ENCODE results near the gene C20orf96. TPM values are rescaled to one million over a fixed set of nuclear protein-coding genes. Genes with fewer than 3 reads are reported as not detected.
A peak's percentile ranks its signal among the peaks of the same experiment; 100 is the strongest.

The C20orf96 gene
- total and polyA plus RNA-seq, 4 donors: 4.6 to 11.1 (median 5.4) TPM

GRCh38 chr20:313402-313801, 22.9 kb upstream of the C20orf96 start:
- intact Hi-C loops (cut with DNase I): no loop called here
- Histone ChIP-seq H3K4me3 (ENCODE audit: low read length in 2 of 2) (no peak overlapping the region), H3K36me3 (ENCODE audit: control insufficient read depth in 1 of 2, insufficient read depth in 2 of 2, low read length in 1 of 2) (no peaks in the 10 kb centered on the region), H3K27me3 (ENCODE audit: control insufficient read depth in 1 of 2, insufficient read depth in 2 of 2, low read length in 1 of 2) (no peaks in the 10 kb centered on the region), H3K27ac (ENCODE audit: low read depth in 1 of 2, low read length in 2 of 2) (no peak overlapping the region), H3K9me3 (ENCODE audit: control insufficient read depth, low read length) (no peaks in the 10 kb centered on the region), H3K4me1 (ENCODE audit: control insufficient read depth in 1 of 2, insufficient read depth in 2 of 2, low read length in 2 of 2) (no peaks in the 10 kb centered on the region)
- no peak for ATAC-seq (ENCODE audit: low FRiP score)
- no peak for DNase-seq
- WGBS, 2 donors: 91 to 93% methylated on average over 5 of the region's 5 CpGs

DNA sequence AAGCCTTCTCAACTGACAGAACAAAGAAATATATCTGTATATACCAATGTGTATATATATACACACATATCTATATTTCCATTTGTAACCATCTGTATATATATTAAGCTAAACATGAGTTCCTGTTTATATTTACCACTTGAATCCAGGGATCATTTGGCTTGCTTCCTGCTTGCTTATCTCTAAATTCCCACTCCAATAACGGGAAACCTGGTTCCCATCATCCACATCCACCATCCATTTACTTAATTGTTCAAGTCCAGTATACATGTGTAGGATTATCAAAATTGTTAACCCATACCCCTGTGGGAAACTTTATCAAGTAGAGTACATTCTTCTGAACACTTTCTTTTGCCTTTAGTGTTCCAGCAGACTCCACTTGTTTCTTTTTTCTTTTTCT, 22.3 kb upstream of the C20orf96 start:
- DNase-seq (no peak), ATAC-seq (ENCODE audit: low FRiP score) (no peak)
- Histone ChIP-seq H3K4me1 (ENCODE audit: control insufficient read depth in 1 of 2, insufficient read depth in 2 of 2, low read length in 2 of 2) (no peaks in the 10 kb centered on the region), H3K4me3 (ENCODE audit: low read length in 2 of 2) (no peak overlapping the region), H3K27me3 (ENCODE audit: control insufficient read depth in 1 of 2, insufficient read depth in 2 of 2, low read length in 1 of 2) (no peaks in the 10 kb centered on the region), H3K36me3 (ENCODE audit: control insufficient read depth in 1 of 2, insufficient read depth in 2 of 2, low read length in 1 of 2) (no peaks in the 10 kb centered on the region), H3K27ac (ENCODE audit: low read depth in 1 of 2, low read length in 2 of 2) (no peak overlapping the region), H3K9me3 (ENCODE audit: control insufficient read depth, low read length) (no peaks in the 10 kb centered on the region)
- 68 to 69% methylated on average over 1 of the region's 1 CpG for WGBS, 2 donors
- intact Hi-C loops (cut with DNase I): no loop called here

DNA sequence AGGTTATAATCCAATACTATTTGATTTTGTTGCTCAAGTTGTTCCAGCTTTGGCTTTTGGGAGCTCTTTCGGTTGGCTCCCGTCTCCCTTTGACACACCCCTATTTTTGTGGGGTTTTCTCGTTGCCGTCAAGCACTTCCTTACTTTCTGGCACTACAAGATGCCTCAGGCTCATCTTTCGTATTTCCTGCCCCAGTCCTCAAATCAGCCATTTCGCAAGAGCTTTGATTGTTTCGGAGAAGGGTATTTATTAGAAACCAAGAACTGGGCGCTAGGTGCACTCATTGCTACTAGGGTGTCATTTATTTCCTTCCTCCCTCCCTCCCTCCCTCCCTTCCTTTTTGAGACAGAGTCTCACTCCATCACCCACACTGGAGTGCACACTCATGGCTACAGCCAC, 21.5 kb upstream of the C20orf96 start:
- H3K4me3 ChIP-seq (ENCODE audit: low read length in 2 of 2): no peak overlapping the region
- no peaks in the 10 kb centered on the region for H3K9me3 ChIP-seq (ENCODE audit: control insufficient read depth, low read length)
- no peaks in the 10 kb centered on the region for H3K4me1 ChIP-seq (ENCODE audit: control insufficient read depth in 1 of 2, insufficient read depth in 2 of 2, low read length in 2 of 2)
- H3K36me3 ChIP-seq (ENCODE audit: control insufficient read depth in 1 of 2, insufficient read depth in 2 of 2, low read length in 1 of 2): no peaks in the 10 kb centered on the region
- intact Hi-C loops (cut with DNase I): no loop called here
- no peaks in the 10 kb centered on the region for H3K27me3 ChIP-seq (ENCODE audit: control insufficient read depth in 1 of 2, insufficient read depth in 2 of 2, low read length in 1 of 2)
- no peak for ATAC-seq (ENCODE audit: low FRiP score)
- no peak overlapping the region for H3K27ac ChIP-seq (ENCODE audit: low read depth in 1 of 2, low read length in 2 of 2)
- no peak for DNase-seq
- WGBS, 2 donors: 92% methylated on average over 8 of the region's 8 CpGs

- no peaks in the 10 kb centered on the region for H3K9me3 ChIP-seq (ENCODE audit: control insufficient read depth, low read length)
- no peak for ATAC-seq (ENCODE audit: low FRiP score)
- DNase-seq: no peak
These were observed 21.1 kb upstream of the C20orf96 start for GRCh38 chr20:311609-312008.

GRCh38 chr20:310645-311044, 20.1 kb upstream of the C20orf96 start:
- H3K4me3 ChIP-seq (ENCODE audit: low read length in 2 of 2): no peak overlapping the region
- WGBS, 2 donors: 4% methylated on average over 7 of the region's 7 CpGs
- no peak for DNase-seq

More at GRCh38 chr20:311609-312008, 21.1 kb upstream of the C20orf96 start:
- Histone ChIP-seq H3K27ac (ENCODE audit: low read depth in 1 of 2, low read length in 2 of 2) (no peak overlapping the region), H3K27me3 (ENCODE audit: control insufficient read depth in 1 of 2, insufficient read depth in 2 of 2, low read length in 1 of 2) (no peaks in the 10 kb centered on the region), H3K4me3 (ENCODE audit: low read length in 2 of 2) (no peak overlapping the region), H3K36me3 (ENCODE audit: control insufficient read depth in 1 of 2, insufficient read depth in 2 of 2, low read length in 1 of 2) (no peaks in the 10 kb centered on the region), H3K4me1 (ENCODE audit: control insufficient read depth in 1 of 2, insufficient read depth in 2 of 2, low read length in 2 of 2) (no peaks in the 10 kb centered on the region)
- intact Hi-C loops (cut with DNase I): no loop called here
- WGBS, 2 donors: 86 to 90% methylated on average over 7 of the region's 7 CpGs

GRCh38 chr20:309841-310644, 19.5 kb upstream of the C20orf96 start:
- Histone ChIP-seq H3K27ac (ENCODE audit: low read depth in 1 of 2, low read length in 2 of 2) (peak overlapping the region in 1 of 2 donors; percentile 73), H3K36me3 (ENCODE audit: control insufficient read depth in 1 of 2, insufficient read depth in 2 of 2, low read length in 1 of 2) (no peaks in the 10 kb centered on the region), H3K4me3 (ENCODE audit: low read length in 2 of 2) (peak overlapping the region; percentile 33 to 56), H3K27me3 (ENCODE audit: control insufficient read depth in 1 of 2, insufficient read depth in 2 of 2, low read length in 1 of 2) (no peaks in the 10 kb centered on the region), H3K4me1 (ENCODE audit: control insufficient read depth in 1 of 2, insufficient read depth in 2 of 2, low read length in 2 of 2) (no peaks in the 10 kb centered on the region), H3K9me3 (ENCODE audit: control insufficient read depth, low read length) (no peaks in the 10 kb centered on the region)
- ATAC-seq (ENCODE audit: low FRiP score) (peak; percentile 100), DNase-seq (peak; percentile 98 to 99)
- WGBS, 2 donors: 0 to 2% methylated on average over 31 of the region's 31 CpGs
- intact Hi-C loops (cut with DNase I): no loop called here

More at GRCh38 chr20:310645-311044, 20.1 kb upstream of the C20orf96 start:
- intact Hi-C loops (cut with DNase I): no loop called here
- no peaks in the 10 kb centered on the region for H3K27me3 ChIP-seq (ENCODE audit: control insufficient read depth in 1 of 2, insufficient read depth in 2 of 2, low read length in 1 of 2)
- H3K27ac ChIP-seq (ENCODE audit: low read depth in 1 of 2, low read length in 2 of 2): no peak overlapping the region
- no peaks in the 10 kb centered on the region for H3K4me1 ChIP-seq (ENCODE audit: control insufficient read depth in 1 of 2, insufficient read depth in 2 of 2, low read length in 2 of 2)
- H3K9me3 ChIP-seq (ENCODE audit: control insufficient read depth, low read length): no peaks in the 10 kb centered on the region
- no peak for ATAC-seq (ENCODE audit: low FRiP score)
- no peaks in the 10 kb centered on the region for H3K36me3 ChIP-seq (ENCODE audit: control insufficient read depth in 1 of 2, insufficient read depth in 2 of 2, low read length in 1 of 2)

GRCh38 chr20:309306-309840, 18.8 kb upstream of the C20orf96 start:
- 1 to 4% methylated on average over 6 of the region's 6 CpGs for WGBS, 2 donors
- no peaks in the 10 kb centered on the region for H3K27me3 ChIP-seq (ENCODE audit: control insufficient read depth in 1 of 2, insufficient read depth in 2 of 2, low read length in 1 of 2)
- H3K4me3 ChIP-seq (ENCODE audit: low read length in 2 of 2): no peak overlapping the region
- no peak for DNase-seq
- ATAC-seq (ENCODE audit: low FRiP score): peak; percentile 31
- intact Hi-C loops (cut with DNase I): no loop called here
- peak overlapping the region in 1 of 2 donors; percentile 73 for H3K27ac ChIP-seq (ENCODE audit: low read depth in 1 of 2, low read length in 2 of 2)
- H3K36me3 ChIP-seq (ENCODE audit: control insufficient read depth in 1 of 2, insufficient read depth in 2 of 2, low read length in 1 of 2): no peaks in the 10 kb centered on the region
- H3K4me1 ChIP-seq (ENCODE audit: control insufficient read depth in 1 of 2, insufficient read depth in 2 of 2, low read length in 2 of 2): no peaks in the 10 kb centered on the region
- no peaks in the 10 kb centered on the region for H3K9me3 ChIP-seq (ENCODE audit: control insufficient read depth, low read length)

GRCh38 chr20:308427-309038, 18.0 kb upstream of the C20orf96 start:
- Histone ChIP-seq H3K27me3 (ENCODE audit: control insufficient read depth in 1 of 2, insufficient read depth in 2 of 2, low read length in 1 of 2) (no peaks in the 10 kb centered on the region), H3K36me3 (ENCODE audit: control insufficient read depth in 1 of 2, insufficient read depth in 2 of 2, low read length in 1 of 2) (no peaks in the 10 kb centered on the region), H3K4me1 (ENCODE audit: control insufficient read depth in 1 of 2, insufficient read depth in 2 of 2, low read length in 2 of 2) (no peaks in the 10 kb centered on the region), H3K9me3 (ENCODE audit: control insufficient read depth, low read length) (no peaks in the 10 kb centered on the region), H3K27ac (ENCODE audit: low read depth in 1 of 2, low read length in 2 of 2) (no peak overlapping the region), H3K4me3 (ENCODE audit: low read length in 2 of 2) (no peak overlapping the region)
- DNase-seq (peak in 1 of 2 donors; percentile 43), ATAC-seq (ENCODE audit: low FRiP score) (no peak)
- WGBS, 2 donors: 70 to 71% methylated on average over 7 of the region's 7 CpGs
- intact Hi-C loops (cut with DNase I): no loop called here

Data from aorta (tissue), 5 donors.